H9 (cell line): ENCODE results near the gene STARD7. TPM values are rescaled to one million over a fixed set of nuclear protein-coding genes. Genes with fewer than 3 reads are reported as not detected.

ENCODE experiments used
- DNase-seq: peaks from one replicate; pipeline ENCODE4 v3.0.0-alpha.2; 2017
- H2AFZ ChIP-seq: one replicate; pipeline ENCODE4 v1.6.1; 2013; ENCODE audit warnings: mild to moderate bottlenecking, low read length, control low read depth, moderate library complexity
- H2AK5ac ChIP-seq: 2 replicates; pipeline ENCODE4 v1.6.1; 2013; ENCODE audit warnings: low read length, control low read depth, mixed read lengths; ENCODE audit not compliant: insufficient read length
- H2BK120ac ChIP-seq: one replicate; pipeline ENCODE4 v1.6.1; 2013; ENCODE audit warnings: low read depth, mild to moderate bottlenecking, low read length, control low read depth, inconsistent platforms; ENCODE audit not compliant: poor library complexity, severe bottlenecking
- H2BK12ac ChIP-seq: 2 replicates; pipeline ENCODE4 v1.6.1; 2013; ENCODE audit warnings: low read length, control low read depth, mixed read lengths, low read depth; ENCODE audit not compliant: insufficient read length
- H2BK15ac ChIP-seq: 2 replicates; pipeline ENCODE4 v1.6.1; 2013; ENCODE audit warnings: low read depth, low read length, control low read depth
- H2BK20ac ChIP-seq: one replicate; pipeline ENCODE4 v1.6.1; 2013; ENCODE audit warnings: low read depth, mild to moderate bottlenecking, low read length, control low read depth, inconsistent platforms; ENCODE audit not compliant: poor library complexity, severe bottlenecking
- H2BK5ac ChIP-seq: 2 replicates; pipeline ENCODE4 v1.6.1; 2013; ENCODE audit warnings: low read length, control low read depth, mixed read lengths; ENCODE audit not compliant: insufficient read length
- H3K14ac ChIP-seq: 2 replicates; pipeline ENCODE4 v1.6.1; 2013; ENCODE audit warnings: low read length, control low read depth; ENCODE audit not compliant: insufficient read depth
- H3K18ac ChIP-seq: 2 replicates; pipeline ENCODE4 v1.6.1; 2013; ENCODE audit warnings: low read depth, mild to moderate bottlenecking, mixed read lengths, low read length, control low read depth; ENCODE audit not compliant: insufficient read length
- H3K23ac ChIP-seq: 2 replicates; pipeline ENCODE4 v1.6.1; 2013; ENCODE audit warnings: low read length, control low read depth, mixed read lengths, low read depth; ENCODE audit not compliant: insufficient read length
- H3K23me2 ChIP-seq: 2 replicates; pipeline ENCODE4 v1.6.1; 2013; ENCODE audit warnings: low read depth, mild to moderate bottlenecking, mixed read lengths, low read length, control low read depth; ENCODE audit not compliant: insufficient read length, poor library complexity, severe bottlenecking
- H3K27ac ChIP-seq: 2 replicates; pipeline ENCODE4 v1.5.1; 2013; ENCODE audit warnings: low read length, control low read depth, mixed read lengths, low read depth; ENCODE audit not compliant: insufficient read length
- H3K27me3 ChIP-seq: 2 replicates; pipeline ENCODE4 v1.6.1; 2013; ENCODE audit warnings: low read length, control low read depth, inconsistent platforms; ENCODE audit not compliant: insufficient read depth
- H3K4ac ChIP-seq: 2 replicates; pipeline ENCODE4 v1.6.1; 2013; ENCODE audit warnings: low read depth, mild to moderate bottlenecking, control low read depth, inconsistent platforms, low read length, moderate library complexity
- H3K4me1 ChIP-seq: 2 replicates; pipeline ENCODE4 v1.6.1; 2013; ENCODE audit warnings: low read length, control low read depth, inconsistent platforms; ENCODE audit not compliant: insufficient read depth
- H3K4me2 ChIP-seq: 2 replicates; pipeline ENCODE4 v1.6.1; 2013; ENCODE audit warnings: low read length, control low read depth, mixed read lengths; ENCODE audit not compliant: insufficient read length, insufficient read depth
- H3K56ac ChIP-seq: 2 replicates; pipeline ENCODE4 v1.6.1; 2013; ENCODE audit warnings: low read depth, mild to moderate bottlenecking, mixed read lengths, low read length, control low read depth; ENCODE audit not compliant: insufficient read length
- H3K79me1 ChIP-seq: 2 replicates; pipeline ENCODE4 v1.6.1; 2013; ENCODE audit warnings: low read depth, mild to moderate bottlenecking, moderate library complexity, low read length, control low read depth, inconsistent platforms; ENCODE audit not compliant: insufficient read depth, poor library complexity, severe bottlenecking
- H3K79me2 ChIP-seq: 2 replicates; pipeline ENCODE4 v1.6.1; 2013; ENCODE audit warnings: low read length, control low read depth, inconsistent platforms; ENCODE audit not compliant: insufficient read depth
- H3K9ac ChIP-seq: 2 replicates; pipeline ENCODE4 v1.6.1; 2013; ENCODE audit warnings: low read length, control low read depth, mixed read lengths; ENCODE audit not compliant: insufficient read length; ENCODE audit errors: extremely low read depth
- H3K9me3 ChIP-seq: one replicate; pipeline ENCODE4 v1.6.1; 2013; ENCODE audit warnings: low read depth, low read length, inconsistent platforms; ENCODE audit not compliant: control insufficient read depth
- H3T11ph ChIP-seq: one replicate; pipeline ENCODE4 v1.6.1; 2013; ENCODE audit warnings: mild to moderate bottlenecking, low read length, control low read depth, inconsistent platforms
- H4K20me1 ChIP-seq: one replicate; pipeline ENCODE4 v1.6.1; 2013; ENCODE audit not compliant: control insufficient read depth, insufficient read length, insufficient read depth
- H4K5ac ChIP-seq: 2 replicates; pipeline ENCODE4 v1.6.1; 2013; ENCODE audit warnings: low read depth, mild to moderate bottlenecking, mixed read lengths, low read length, control low read depth; ENCODE audit not compliant: insufficient read length
- H4K8ac ChIP-seq: replicated peaks from 2 replicates; pipeline ENCODE4 v1.6.1; 2013; ENCODE audit warnings: low read length, control low read depth, mixed read lengths, low read depth; ENCODE audit not compliant: insufficient read length
- H4K91ac ChIP-seq: 2 replicates; pipeline ENCODE4 v1.6.1; 2013; ENCODE audit warnings: low read depth, mild to moderate bottlenecking, moderate library complexity, mixed read lengths, low read length, control low read depth; ENCODE audit not compliant: insufficient read length
- H3K27ac Mint-ChIP-seq, 3 experiments: 2 replicates in 2 of 3; 3 replicates in 1 of 3; pipeline ENCODE4 v1.8.0; 2020 to 2021; ENCODE audit warnings: mixed read lengths in 3 of 3, mild to moderate bottlenecking in 1 of 3, moderate library complexity in 1 of 3
- H3K27me3 Mint-ChIP-seq: 2 replicates; pipeline ENCODE4 v1.8.0; 2021; ENCODE audit warnings: low read depth, mild to moderate bottlenecking, moderate library complexity, mixed read lengths
- H3K36me3 Mint-ChIP-seq, 3 experiments: 2 replicates in 2 of 3; 3 replicates in 1 of 3; pipeline ENCODE4 v1.8.0; 2020 to 2021; ENCODE audit warnings: low read depth in 3 of 3, mixed read lengths in 3 of 3; ENCODE audit not compliant: insufficient read depth in 1 of 3
- H3K4me1 Mint-ChIP-seq, 2 experiments: 2 replicates each; pipeline ENCODE4 v1.8.0; 2020; ENCODE audit warnings: mixed read lengths in 2 of 2
- H3K4me3 Mint-ChIP-seq, 2 experiments: 2 replicates in 1 of 2; 3 replicates in 1 of 2; pipeline ENCODE4 v1.8.0; 2020 to 2021; ENCODE audit warnings: mild to moderate bottlenecking in 2 of 2, mixed read lengths in 2 of 2, moderate library complexity in 1 of 2
- H3K9me3 Mint-ChIP-seq, 2 experiments: 2 replicates in 1 of 2; 3 replicates in 1 of 2; pipeline ENCODE4 v1.8.0; 2020; ENCODE audit warnings: mild to moderate bottlenecking in 2 of 2, mixed read lengths in 2 of 2, moderate library complexity in 1 of 2
- CTCF ChIP-seq: fragments of 200-600 bp; sonication (generic); conservative IDR thresholded peaks from 3 replicates; pipeline ENCODE4 v1.8.0; 2021; ENCODE audit warnings: antibody characterized with exemption, mild to moderate bottlenecking
- WGBS: extraction: QIAGEN DNeasy Blood & Tissue Kit; methylation state at CpG from one replicate; pipeline ENCODE4 v1.1.7; 2013; ENCODE audit warnings: missing lambda C conversion rate, low lambda C conversion rate, mixed read lengths; ENCODE audit not compliant: insufficient read length; ENCODE audit errors: extremely low coverage; 5-methylcytosine and 5-hydroxymethylcytosine counted together
- total RNA-seq: library from RNA; stranded (reverse); gene quantifications from 2 replicates; pipeline ENCODE4 v1.2.1, GENCODE V29; 2021

Gene STARD7
- total RNA-seq, 1 experiment from 2014 or later: 212 TPM

- Histone ChIP-seq H2BK12ac (no peak overlapping the region), H3K23me2 (no peaks in the 10 kb centered on the region), H2BK20ac (no peak overlapping the region), H3K27me3 (no peaks in the 10 kb centered on the region), H3K18ac (no peak overlapping the region), H4K91ac (no peak overlapping the region), H3K14ac (no peak overlapping the region), H4K20me1 (no peaks in the 10 kb centered on the region), H3K4me1 (no peaks in the 10 kb centered on the region), H2BK5ac (no peak overlapping the region), H3K4ac (no peak overlapping the region), H2BK120ac (no peak overlapping the region), H3K27ac (no peak overlapping the region), H3K56ac (no peak overlapping the region), H3K23ac (no peak overlapping the region), H3K9me3 (no peaks in the 10 kb centered on the region), H4K8ac (no peak overlapping the region), H3K4me2 (no peak overlapping the region), H3K79me2 (no peaks in the 10 kb centered on the region), H4K5ac (no peak overlapping the region), H3T11ph (no peak overlapping the region), H3K9ac (no peak overlapping the region), H3K79me1 (no peaks in the 10 kb centered on the region), H2AFZ (no peak overlapping the region), H2AK5ac (no peak overlapping the region), H2BK15ac (no peak overlapping the region)
- DNase-seq: no peak
- H3K36me3 Mint-ChIP-seq: peaks cover 34 to 60% (median 52%) of the 10 kb centered on the region in 3 experiments
- TF ChIP-seq CTCF: no peak
- no CpG with 5 or more reads among the region's 5 CpGs for WGBS
- H3K27ac Mint-ChIP-seq: no peak overlapping the region
- no peaks in the 10 kb centered on the region for H3K27me3 Mint-ChIP-seq
- H3K4me3 Mint-ChIP-seq: no peak overlapping the region
- no peaks in the 10 kb centered on the region for H3K4me1 Mint-ChIP-seq
- H3K9me3 Mint-ChIP-seq: no peaks in the 10 kb centered on the region
Measured at GRCh38 chr2:96186562-96186961, 22.1 kb downstream of the STARD7 start.
